Endothelial cell of umbilical vein (primary cell): ENCODE results near the gene SEZ6L.

Source experiments
- EZH2 ChIP-seq: IDR thresholded peaks from 2 replicates; pipeline ENCODE4 v1.6.1; 2012; ENCODE audit warnings: borderline replicate concordance, low read depth, mild to moderate bottlenecking, moderate library complexity, low read length, inconsistent platforms; ENCODE audit not compliant: severe bottlenecking
- FOS ChIP-seq: IDR thresholded peaks from 2 replicates; pipeline ENCODE4 v1.6.1; 2011; ENCODE audit warnings: mild to moderate bottlenecking, low read length, moderate library complexity, borderline replicate concordance; ENCODE audit not compliant: insufficient read depth
- GATA2 ChIP-seq: IDR thresholded peaks from 2 replicates; pipeline ENCODE4 v1.7.0; 2011; ENCODE audit warnings: low read depth, mild to moderate bottlenecking, moderate library complexity, mixed read lengths, low read length; ENCODE audit not compliant: insufficient read length, insufficient read depth
- JUN ChIP-seq: IDR thresholded peaks from 2 replicates; pipeline ENCODE4 v1.6.1; 2011; ENCODE audit warnings: borderline replicate concordance, low read depth; ENCODE audit not compliant: insufficient read length, insufficient read depth
- MYC ChIP-seq: IDR thresholded peaks from one replicate; pipeline ENCODE4 v1.6.1; 2011; ENCODE audit warnings: mild to moderate bottlenecking, low read depth, low read length
- POLR2A ChIP-seq: IDR thresholded peaks from 2 replicates; pipeline ENCODE4 v1.6.1; 2012; ENCODE audit warnings: low read depth, mild to moderate bottlenecking, control low read depth, low read length
- POLR2AphosphoS5 ChIP-seq: IDR thresholded peaks from 2 replicates; pipeline ENCODE4 v1.6.1; 2012; ENCODE audit warnings: low read depth, mild to moderate bottlenecking, control low read depth, low read length, moderate library complexity; ENCODE audit not compliant: insufficient read depth
- TF ChIP-seq, protein P1 (sequence below), 2 donors: IDR thresholded peaks; 1 replicate in 1 of 2; 2 replicates in 1 of 2; pipeline ENCODE4 v1.5.1; 2011; ENCODE audit warnings: low read length in 2 of 2, mild to moderate bottlenecking in 2 of 2, moderate library complexity in 2 of 2, control low read depth in 1 of 2, inconsistent platforms in 1 of 2, low read depth in 1 of 2; ENCODE audit not compliant: insufficient read depth in 1 of 2; ENCODE audit errors: extremely low read depth in 1 of 2
- TF ChIP-seq, protein P2 (sequence below): IDR thresholded peaks from 2 replicates; pipeline ENCODE4 v1.6.1; 2011; ENCODE audit not compliant: insufficient read depth, insufficient read length

DNA sequence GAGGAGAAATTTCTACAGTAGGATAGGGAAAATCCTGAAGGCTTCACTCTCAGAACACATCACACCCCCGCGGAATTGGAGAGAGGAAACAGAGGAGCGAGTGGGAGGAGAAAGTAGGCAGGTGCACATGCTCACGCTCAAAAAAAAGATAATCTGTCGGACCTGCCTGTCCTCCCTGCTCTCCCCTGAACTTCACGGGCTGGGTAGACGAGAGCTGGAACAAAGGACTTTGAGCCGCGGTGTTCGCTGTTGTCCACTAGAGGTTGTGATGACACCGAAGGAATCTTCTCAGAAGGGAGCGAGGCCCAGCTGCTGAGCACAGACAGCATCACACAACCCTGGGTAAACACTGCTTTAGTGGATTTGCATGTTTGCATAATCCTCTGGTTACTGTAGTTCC is 5.0 kb downstream of the SEZ6L start:
- TF ChIP-seq EZH2: no peak
- TF ChIP-seq, protein P1, sequence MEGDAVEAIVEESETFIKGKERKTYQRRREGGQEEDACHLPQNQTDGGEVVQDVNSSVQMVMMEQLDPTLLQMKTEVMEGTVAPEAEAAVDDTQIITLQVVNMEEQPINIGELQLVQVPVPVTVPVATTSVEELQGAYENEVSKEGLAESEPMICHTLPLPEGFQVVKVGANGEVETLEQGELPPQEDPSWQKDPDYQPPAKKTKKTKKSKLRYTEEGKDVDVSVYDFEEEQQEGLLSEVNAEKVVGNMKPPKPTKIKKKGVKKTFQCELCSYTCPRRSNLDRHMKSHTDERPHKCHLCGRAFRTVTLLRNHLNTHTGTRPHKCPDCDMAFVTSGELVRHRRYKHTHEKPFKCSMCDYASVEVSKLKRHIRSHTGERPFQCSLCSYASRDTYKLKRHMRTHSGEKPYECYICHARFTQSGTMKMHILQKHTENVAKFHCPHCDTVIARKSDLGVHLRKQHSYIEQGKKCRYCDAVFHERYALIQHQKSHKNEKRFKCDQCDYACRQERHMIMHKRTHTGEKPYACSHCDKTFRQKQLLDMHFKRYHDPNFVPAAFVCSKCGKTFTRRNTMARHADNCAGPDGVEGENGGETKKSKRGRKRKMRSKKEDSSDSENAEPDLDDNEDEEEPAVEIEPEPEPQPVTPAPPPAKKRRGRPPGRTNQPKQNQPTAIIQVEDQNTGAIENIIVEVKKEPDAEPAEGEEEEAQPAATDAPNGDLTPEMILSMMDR (IDR thresholded peaks at IDR 0.05; ENCODE audit: extremely low read depth in 1 of 2, insufficient read depth in 1 of 2, low read depth in 1 of 2, low read length in 2 of 2): no peak
- no peak for TF ChIP-seq JUN
- TF ChIP-seq GATA2: no peak
- TF ChIP-seq POLR2A: no peak
- TF ChIP-seq, protein P2, sequence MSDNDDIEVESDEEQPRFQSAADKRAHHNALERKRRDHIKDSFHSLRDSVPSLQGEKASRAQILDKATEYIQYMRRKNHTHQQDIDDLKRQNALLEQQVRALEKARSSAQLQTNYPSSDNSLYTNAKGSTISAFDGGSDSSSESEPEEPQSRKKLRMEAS: no peak
- no peak for TF ChIP-seq POLR2AphosphoS5
- no peak for TF ChIP-seq FOS
- TF ChIP-seq MYC: no peak
